Common myeloid progenitor, CD34-positive (primary cell): ENCODE results near the gene CHAC1.

Source experiments
- CTCF ChIA-PET: fragments of 350-600 bp; sonication (Branson Sonifier 250); formaldehyde crosslinking; loops from one replicate; lab custom pipeline; 2021; ENCODE audit warnings: antibody characterized with exemption; lab: Charles Lee
- POLR2A ChIA-PET: fragments of 350-600 bp; sonication (Branson Sonifier 250); formaldehyde crosslinking; loops from one replicate; lab custom pipeline; 2021; ENCODE audit warnings: antibody characterized with exemption; lab: Charles Lee
- DNase-seq, 3 donors: peaks; one replicate each; pipeline versions ENCODE4 v3.0.0 to v3.0.0-alpha.2; 2013
- H3K27ac ChIP-seq, 2 experiments: 1 replicate in 1 of 2; 2 replicates in 1 of 2; pipeline ENCODE4 v1.7.0; 2013; ENCODE audit warnings: inconsistent platforms in 2 of 2, low read length in 2 of 2, mild to moderate bottlenecking in 2 of 2, low read depth in 1 of 2, moderate library complexity in 1 of 2; ENCODE audit not compliant: severe bottlenecking in 2 of 2, insufficient read depth in 1 of 2, poor library complexity in 1 of 2
- H3K27me3 ChIP-seq, 5 experiments: replicated peaks in 2 of 5; 1 replicate in 3 of 5; 2 replicates in 2 of 5; pipeline versions ENCODE4 v1.6.1 to v1.7.0; 2013; ENCODE audit warnings: low read length in 4 of 5, mild to moderate bottlenecking in 2 of 5, moderate library complexity in 2 of 5, inconsistent platforms in 1 of 5; ENCODE audit not compliant: insufficient read depth in 5 of 5, control insufficient read depth in 4 of 5
- H3K36me3 ChIP-seq, 4 experiments: 1 replicate in 2 of 4; 2 replicates in 2 of 4; pipeline versions ENCODE4 v1.6.1 to v1.7.0; 2013; ENCODE audit warnings: low read length in 3 of 4, control low read depth in 1 of 4, mild to moderate bottlenecking in 1 of 4; ENCODE audit not compliant: control insufficient read depth in 4 of 4, insufficient read depth in 4 of 4
- H3K4me1 ChIP-seq, 4 experiments: 1 replicate in 3 of 4; 2 replicates in 1 of 4; pipeline versions ENCODE4 v1.6.1 to v1.7.1; 2013; ENCODE audit warnings: low read length in 3 of 4, mild to moderate bottlenecking in 3 of 4, control low read depth in 1 of 4, inconsistent platforms in 1 of 4, moderate library complexity in 1 of 4; ENCODE audit not compliant: control insufficient read depth in 4 of 4, insufficient read depth in 4 of 4; ENCODE audit errors: control extremely low read depth in 1 of 4
- H3K4me3 ChIP-seq, 7 experiments: 1 replicate in 4 of 7; 2 replicates in 3 of 7; pipeline versions ENCODE4 v1.5.1 to v1.7.0; 2013; ENCODE audit warnings: mild to moderate bottlenecking in 7 of 7, low read length in 6 of 7, moderate library complexity in 6 of 7, inconsistent platforms in 2 of 7, low read depth in 2 of 7, control low read depth in 1 of 7; ENCODE audit not compliant: insufficient read depth in 4 of 7, control insufficient read depth in 1 of 7; ENCODE audit errors: extremely low read depth in 1 of 7
- H3K9me3 ChIP-seq, 5 experiments: 1 replicate in 4 of 5; 2 replicates in 1 of 5; pipeline versions ENCODE4 v1.6.1 to v1.7.1; 2013; ENCODE audit warnings: low read length in 4 of 5, mild to moderate bottlenecking in 2 of 5, inconsistent platforms in 1 of 5, low read depth in 1 of 5, moderate library complexity in 1 of 5; ENCODE audit not compliant: control insufficient read depth in 4 of 5, insufficient read depth in 2 of 5; ENCODE audit errors: control extremely low read depth in 1 of 5
- WGBS: methylation state at CpG from one replicate; pipeline ENCODE4 v1.1.5; 2013; ENCODE audit not compliant: insufficient coverage; 5-methylcytosine and 5-hydroxymethylcytosine counted together

The CHAC1 gene

DNA sequence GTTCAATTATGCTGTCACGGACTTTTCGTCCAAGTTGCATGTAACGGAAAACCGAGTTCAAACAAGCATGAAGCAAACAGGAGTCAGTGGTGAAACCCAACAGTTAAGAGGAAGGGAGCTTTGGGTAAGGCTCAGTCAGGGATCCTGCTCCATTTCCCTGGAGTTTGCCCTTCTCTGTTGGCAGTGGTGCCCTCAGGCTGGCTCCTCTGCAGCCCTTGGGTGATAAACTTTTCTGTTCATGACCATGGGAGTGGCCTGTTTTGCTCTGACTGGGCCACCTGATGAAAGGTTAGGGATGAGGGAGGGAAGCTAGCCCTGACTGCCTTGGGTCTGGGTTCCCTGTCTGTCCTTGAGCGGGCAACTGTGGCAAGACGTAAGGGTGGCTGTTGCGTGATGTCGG lies 16.1 kb downstream of the CHAC1 start:
- CTCF ChIA-PET: interaction anchor here (0.9 to 1.4 kb wide), 2 partner anchors 12 to 18 kb away, joined by 3 to 4 read pairs; no protein-coding TSS in a partner anchor
- WGBS: 92% methylated on average over 4 of the region's 8 CpGs
- Histone ChIP-seq H3K9me3 (no peaks in the 10 kb centered on the region), H3K4me3 (no peak overlapping the region), H3K4me1 (no peaks in the 10 kb centered on the region), H3K36me3 (no peaks in the 10 kb centered on the region), H3K27me3 (no peaks in the 10 kb centered on the region), H3K27ac (no peak overlapping the region)
- POLR2A ChIA-PET: no interaction called here
- DNase-seq: no peak

DNA sequence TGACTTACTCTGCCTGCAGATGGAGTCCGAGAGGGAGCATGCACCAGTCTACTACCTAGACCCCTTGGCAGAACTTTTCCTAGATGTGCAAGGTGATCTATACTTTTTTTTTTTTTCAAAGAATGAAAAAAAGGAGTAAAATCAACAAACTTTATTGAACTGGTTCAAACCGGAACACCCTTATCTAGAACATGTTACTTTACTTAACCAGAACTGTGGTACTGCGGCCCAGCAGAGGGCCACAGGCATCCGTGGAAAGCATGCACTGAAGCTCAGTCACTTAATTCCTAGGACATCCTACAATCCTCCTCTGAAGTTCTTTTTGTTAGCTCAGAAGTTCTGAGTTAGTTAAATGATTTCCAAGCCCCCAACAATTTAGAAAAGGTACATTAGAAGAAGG lies 21.6 kb downstream of the CHAC1 start:
- no peak for DNase-seq
- Histone ChIP-seq H3K4me1 (no peaks in the 10 kb centered on the region), H3K27me3 (no peaks in the 10 kb centered on the region), H3K9me3 (no peaks in the 10 kb centered on the region), H3K36me3 (peaks cover 16 to 45% (median 29%) of the 10 kb centered on the region in 4 experiments), H3K27ac (no peak overlapping the region), H3K4me3 (no peak overlapping the region)
- CTCF ChIA-PET: interaction anchor here (0.7 to 2.2 kb wide), 5 partner anchors 10 to 252 kb away, joined by 3 to 10 read pairs (median 4); no protein-coding TSS in a partner anchor
- 100% methylated on average over 1 of the region's 4 CpGs for WGBS
- POLR2A ChIA-PET: no interaction called here

DNA sequence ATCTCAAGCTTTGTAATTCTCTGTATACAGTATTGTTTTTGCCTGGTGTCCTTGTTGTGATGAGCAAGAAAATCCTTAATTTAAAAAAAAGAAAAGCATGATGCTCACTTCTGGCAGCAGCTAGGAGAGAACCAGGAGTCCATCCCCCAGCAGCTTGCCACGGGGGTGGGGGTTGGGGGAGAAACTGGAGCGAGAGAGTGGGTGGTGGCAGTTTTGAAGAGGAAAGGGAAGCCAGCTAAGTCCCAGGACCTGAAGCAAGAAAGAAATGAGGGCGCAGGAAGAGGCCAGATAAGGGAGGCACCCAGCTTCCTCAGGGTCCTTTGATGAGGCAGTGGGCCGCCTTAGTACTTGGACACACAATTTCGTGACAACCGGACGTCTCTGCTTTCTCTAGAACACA lies 23.5 kb downstream of the CHAC1 start:
- Histone ChIP-seq H3K27me3 (no peaks in the 10 kb centered on the region), H3K9me3 (no peaks in the 10 kb centered on the region), H3K4me3 (no peak overlapping the region), H3K36me3 (peaks cover 26 to 64% (median 47%) of the 10 kb centered on the region in 4 experiments), H3K4me1 (no peaks in the 10 kb centered on the region), H3K27ac (no peak overlapping the region)
- DNase-seq: no peak
- ChIA-PET CTCF (interaction anchor here (1.0 to 2.2 kb wide), 5 partner anchors 12 to 74 kb away, joined by 4 to 10 read pairs (median 4); no protein-coding TSS in a partner anchor), POLR2A (no interaction called here)
- 78% methylated on average over 5 of the region's 7 CpGs for WGBS

DNA sequence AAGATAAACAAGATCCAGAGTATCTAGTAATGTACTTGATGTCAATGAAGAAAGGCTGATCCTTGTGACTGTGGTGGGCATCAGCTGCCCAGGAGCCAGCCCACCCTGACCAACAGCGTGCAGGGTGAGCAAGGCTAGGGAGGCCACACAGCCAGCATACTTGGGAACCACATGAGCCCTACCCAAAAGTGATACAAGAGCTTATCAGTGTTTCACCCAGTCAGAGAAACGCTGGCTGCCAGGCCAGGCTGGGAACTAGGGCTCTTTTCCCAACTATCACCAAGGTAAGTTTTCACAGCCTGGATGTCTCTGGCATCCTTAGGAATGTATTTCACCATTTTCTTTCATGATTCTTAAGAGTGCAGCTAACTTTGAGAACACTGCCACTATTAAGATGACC lies 24.9 kb downstream of the CHAC1 start:
- Histone ChIP-seq H3K36me3 (peaks cover 29 to 77% (median 58%) of the 10 kb centered on the region in 4 experiments), H3K4me1 (no peaks in the 10 kb centered on the region), H3K4me3 (no peak overlapping the region), H3K27me3 (no peaks in the 10 kb centered on the region), H3K27ac (peak overlapping the region in 1 of 2 experiments; percentile 2), H3K9me3 (no peaks in the 10 kb centered on the region)
- ChIA-PET POLR2A (no interaction called here), CTCF (interaction anchor here (1.2 kb wide), 1 partner anchor 36 kb away, joined by 3 read pairs; no protein-coding TSS in a partner anchor)
- 88% methylated on average over 2 of the region's 2 CpGs for WGBS
- no peak for DNase-seq

DNA sequence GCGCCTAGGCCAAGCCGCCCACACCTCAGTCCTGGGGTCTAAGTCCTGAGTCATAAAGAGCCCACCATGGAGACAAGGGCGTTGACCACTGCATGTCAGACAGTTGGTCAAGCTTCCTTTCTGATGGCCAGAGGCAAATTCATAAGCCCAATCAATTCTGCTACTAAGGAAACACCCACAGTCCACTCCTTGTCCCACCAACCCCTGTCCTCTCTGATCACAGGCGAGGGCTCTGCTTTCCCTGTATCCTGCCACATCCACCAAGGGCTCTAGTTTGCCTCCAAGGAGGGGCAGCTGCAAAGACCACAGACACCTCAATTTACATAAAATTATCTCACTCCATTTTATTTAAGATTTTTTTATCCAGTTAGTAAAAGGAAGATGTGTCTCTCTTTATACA lies 25.3 kb downstream of the CHAC1 start:
- peaks cover 31 to 81% (median 62%) of the 10 kb centered on the region in 4 experiments for H3K36me3 ChIP-seq
- CTCF ChIA-PET: interaction anchor here (1.2 kb wide), 1 partner anchor 37 kb away, joined by 3 read pairs; no protein-coding TSS in a partner anchor

DNA sequence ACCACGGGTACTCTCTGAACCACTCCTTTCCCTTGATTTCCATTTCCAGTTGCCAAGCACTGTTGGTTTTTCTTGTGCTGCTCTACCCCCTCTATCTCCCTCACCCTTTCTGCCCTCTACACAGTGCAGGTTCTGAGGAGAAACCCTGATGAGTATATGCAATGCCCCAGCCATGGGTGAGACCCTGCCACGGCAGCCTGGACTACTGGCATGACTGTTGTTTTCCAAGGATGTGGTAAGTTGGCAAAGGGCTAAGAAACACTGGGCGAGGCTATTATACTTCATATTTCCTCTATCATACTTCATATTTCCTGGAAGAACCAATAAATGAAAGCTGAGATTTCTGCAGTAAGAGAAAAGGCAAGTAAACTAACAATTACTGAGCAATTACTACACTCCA lies 27.9 kb downstream of the CHAC1 start:
- Histone ChIP-seq H3K9me3 (no peaks in the 10 kb centered on the region), H3K4me3 (no peak overlapping the region), H3K36me3 (peaks cover 41 to 98% (median 80%) of the 10 kb centered on the region in 4 experiments), H3K4me1 (no peaks in the 10 kb centered on the region), H3K27ac (no peak overlapping the region), H3K27me3 (no peaks in the 10 kb centered on the region)
- no peak for DNase-seq
- POLR2A ChIA-PET: no interaction called here
- CTCF ChIA-PET: interaction anchor here (0.6 to 1.3 kb wide), 2 partner anchors 16 to 35 kb away, joined by 3 to 4 read pairs; no protein-coding TSS in a partner anchor
- 90% methylated on average over 2 of the region's 3 CpGs for WGBS

More for the DNA sequence above, 25.3 kb downstream of the CHAC1 start:
- DNase-seq: no peak
- no peak overlapping the region for H3K4me3 ChIP-seq
- no peaks in the 10 kb centered on the region for H3K9me3 ChIP-seq
- no peak overlapping the region for H3K27ac ChIP-seq
- H3K4me1 ChIP-seq: no peaks in the 10 kb centered on the region
- POLR2A ChIA-PET: no interaction called here
- no peaks in the 10 kb centered on the region for H3K27me3 ChIP-seq
- 100% methylated on average over 3 of the region's 4 CpGs for WGBS

DNA sequence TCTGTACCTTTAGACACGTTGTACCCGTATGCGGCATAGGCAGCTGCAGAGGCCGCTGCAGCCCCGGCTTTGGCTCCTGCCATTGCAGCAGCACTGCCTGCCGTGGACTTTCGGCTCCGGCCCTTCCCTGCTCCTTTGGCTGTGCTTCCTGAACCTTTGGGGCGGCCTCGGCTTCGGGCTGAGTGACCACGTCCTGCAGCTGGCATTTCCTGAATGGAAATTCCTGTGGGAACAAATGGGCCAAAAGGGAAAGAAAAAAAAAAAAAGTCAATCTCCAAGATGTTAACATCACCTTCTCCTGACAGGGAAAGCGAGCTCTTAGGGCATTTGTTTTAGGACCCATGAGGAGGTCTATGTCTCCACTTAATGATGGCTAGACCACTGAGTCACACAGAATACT lies 29.6 kb downstream of the CHAC1 start:
- CTCF ChIA-PET: interaction anchor here (1.1 to 1.9 kb wide), 7 partner anchors 28 to 203 kb away, joined by 3 to 5 read pairs (median 3); no protein-coding TSS in a partner anchor
- H3K27ac ChIP-seq: no peak overlapping the region

More for the DNA sequence above, 29.6 kb downstream of the CHAC1 start:
- Histone ChIP-seq H3K4me3 (no peak overlapping the region), H3K36me3 (peaks cover 48 to 96% (median 84%) of the 10 kb centered on the region in 4 experiments), H3K27me3 (no peaks in the 10 kb centered on the region), H3K9me3 (no peaks in the 10 kb centered on the region), H3K4me1 (no peaks in the 10 kb centered on the region)
- no peak for DNase-seq
- POLR2A ChIA-PET: no interaction called here
- 95% methylated on average over 12 of the region's 13 CpGs for WGBS
